Measurements from ENCODE around the gene UBE2D4.

DNA sequence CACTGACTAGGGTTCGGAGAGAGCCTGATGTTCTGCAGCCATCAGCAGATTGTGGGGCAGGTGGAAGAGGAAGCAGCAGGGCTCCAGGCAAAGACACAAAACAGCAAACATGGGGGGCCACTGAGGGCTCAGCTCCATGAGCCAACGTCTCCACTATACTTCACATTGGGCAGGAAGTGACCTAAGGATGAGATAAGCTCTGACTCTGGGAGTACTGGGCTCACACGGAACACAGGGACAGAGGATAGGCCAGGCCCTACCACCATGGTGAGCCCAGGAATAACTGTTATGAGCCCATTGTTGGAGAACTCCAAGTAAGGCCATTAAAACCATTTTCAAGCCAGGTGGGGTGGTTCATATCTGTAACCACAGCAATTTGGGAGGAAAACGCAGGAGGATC is 42.0 kb upstream of the UBE2D4 start:
- TF ChIP-seq, protein P1, sequence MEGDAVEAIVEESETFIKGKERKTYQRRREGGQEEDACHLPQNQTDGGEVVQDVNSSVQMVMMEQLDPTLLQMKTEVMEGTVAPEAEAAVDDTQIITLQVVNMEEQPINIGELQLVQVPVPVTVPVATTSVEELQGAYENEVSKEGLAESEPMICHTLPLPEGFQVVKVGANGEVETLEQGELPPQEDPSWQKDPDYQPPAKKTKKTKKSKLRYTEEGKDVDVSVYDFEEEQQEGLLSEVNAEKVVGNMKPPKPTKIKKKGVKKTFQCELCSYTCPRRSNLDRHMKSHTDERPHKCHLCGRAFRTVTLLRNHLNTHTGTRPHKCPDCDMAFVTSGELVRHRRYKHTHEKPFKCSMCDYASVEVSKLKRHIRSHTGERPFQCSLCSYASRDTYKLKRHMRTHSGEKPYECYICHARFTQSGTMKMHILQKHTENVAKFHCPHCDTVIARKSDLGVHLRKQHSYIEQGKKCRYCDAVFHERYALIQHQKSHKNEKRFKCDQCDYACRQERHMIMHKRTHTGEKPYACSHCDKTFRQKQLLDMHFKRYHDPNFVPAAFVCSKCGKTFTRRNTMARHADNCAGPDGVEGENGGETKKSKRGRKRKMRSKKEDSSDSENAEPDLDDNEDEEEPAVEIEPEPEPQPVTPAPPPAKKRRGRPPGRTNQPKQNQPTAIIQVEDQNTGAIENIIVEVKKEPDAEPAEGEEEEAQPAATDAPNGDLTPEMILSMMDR (IDR thresholded peaks at IDR 0.05): no peak
- TF ChIP-seq, protein P2, sequence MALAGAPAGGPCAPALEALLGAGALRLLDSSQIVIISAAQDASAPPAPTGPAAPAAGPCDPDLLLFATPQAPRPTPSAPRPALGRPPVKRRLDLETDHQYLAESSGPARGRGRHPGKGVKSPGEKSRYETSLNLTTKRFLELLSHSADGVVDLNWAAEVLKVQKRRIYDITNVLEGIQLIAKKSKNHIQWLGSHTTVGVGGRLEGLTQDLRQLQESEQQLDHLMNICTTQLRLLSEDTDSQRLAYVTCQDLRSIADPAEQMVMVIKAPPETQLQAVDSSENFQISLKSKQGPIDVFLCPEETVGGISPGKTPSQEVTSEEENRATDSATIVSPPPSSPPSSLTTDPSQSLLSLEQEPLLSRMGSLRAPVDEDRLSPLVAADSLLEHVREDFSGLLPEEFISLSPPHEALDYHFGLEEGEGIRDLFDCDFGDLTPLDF (CRISPR knock-in tag; IDR thresholded peaks at IDR 0.05): no peak
- TF ChIP-seq ZNF263 (CRISPR knock-in tag; IDR thresholded peaks at IDR 0.05; ENCODE audit: low read depth): no peak
- no peak for TF ChIP-seq GABPB1 (CRISPR knock-in tag; IDR thresholded peaks at IDR 0.05)
- no peak for TF ChIP-seq SP1 (CRISPR knock-in tag; conservative IDR thresholded peaks at IDR 0.05)
- TF ChIP-seq, protein P3, sequence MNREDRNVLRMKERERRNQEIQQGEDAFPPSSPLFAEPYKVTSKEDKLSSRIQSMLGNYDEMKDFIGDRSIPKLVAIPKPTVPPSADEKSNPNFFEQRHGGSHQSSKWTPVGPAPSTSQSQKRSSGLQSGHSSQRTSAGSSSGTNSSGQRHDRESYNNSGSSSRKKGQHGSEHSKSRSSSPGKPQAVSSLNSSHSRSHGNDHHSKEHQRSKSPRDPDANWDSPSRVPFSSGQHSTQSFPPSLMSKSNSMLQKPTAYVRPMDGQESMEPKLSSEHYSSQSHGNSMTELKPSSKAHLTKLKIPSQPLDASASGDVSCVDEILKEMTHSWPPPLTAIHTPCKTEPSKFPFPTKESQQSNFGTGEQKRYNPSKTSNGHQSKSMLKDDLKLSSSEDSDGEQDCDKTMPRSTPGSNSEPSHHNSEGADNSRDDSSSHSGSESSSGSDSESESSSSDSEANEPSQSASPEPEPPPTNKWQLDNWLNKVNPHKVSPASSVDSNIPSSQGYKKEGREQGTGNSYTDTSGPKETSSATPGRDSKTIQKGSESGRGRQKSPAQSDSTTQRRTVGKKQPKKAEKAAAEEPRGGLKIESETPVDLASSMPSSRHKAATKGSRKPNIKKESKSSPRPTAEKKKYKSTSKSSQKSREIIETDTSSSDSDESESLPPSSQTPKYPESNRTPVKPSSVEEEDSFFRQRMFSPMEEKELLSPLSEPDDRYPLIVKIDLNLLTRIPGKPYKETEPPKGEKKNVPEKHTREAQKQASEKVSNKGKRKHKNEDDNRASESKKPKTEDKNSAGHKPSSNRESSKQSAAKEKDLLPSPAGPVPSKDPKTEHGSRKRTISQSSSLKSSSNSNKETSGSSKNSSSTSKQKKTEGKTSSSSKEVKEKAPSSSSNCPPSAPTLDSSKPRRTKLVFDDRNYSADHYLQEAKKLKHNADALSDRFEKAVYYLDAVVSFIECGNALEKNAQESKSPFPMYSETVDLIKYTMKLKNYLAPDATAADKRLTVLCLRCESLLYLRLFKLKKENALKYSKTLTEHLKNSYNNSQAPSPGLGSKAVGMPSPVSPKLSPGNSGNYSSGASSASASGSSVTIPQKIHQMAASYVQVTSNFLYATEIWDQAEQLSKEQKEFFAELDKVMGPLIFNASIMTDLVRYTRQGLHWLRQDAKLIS (CRISPR knock-in tag; IDR thresholded peaks at IDR 0.05; ENCODE audit: borderline replicate concordance): no peak
- TF ChIP-seq GTF2I (CRISPR knock-in tag; conservative IDR thresholded peaks at IDR 0.05): no peak
- TF ChIP-seq CREB1 (CRISPR knock-in tag; IDR thresholded peaks at IDR 0.05): no peak
- TF ChIP-seq NFE2L1 (CRISPR knock-in tag; IDR thresholded peaks at IDR 0.05): no peak
- no peak for TF ChIP-seq TCF7 (CRISPR knock-in tag; IDR thresholded peaks at IDR 0.05; ENCODE audit: low read depth)
- no peak for TF ChIP-seq MXD4 (CRISPR knock-in tag; IDR thresholded peaks at IDR 0.05; ENCODE audit: borderline replicate concordance)
